AG09319 (cell line): ENCODE measurements around the gene YES1.

Source experiments
- DNase-seq: peaks from one replicate; pipeline ENCODE4 v3.0.0-alpha.2; 2010; ENCODE audit warnings: low read depth; ENCODE audit errors: extremely low read depth
- CTCF ChIP-seq: IDR thresholded peaks from 2 replicates; pipeline ENCODE4 v1.5.1; 2011; ENCODE audit warnings: low read depth, mild to moderate bottlenecking, inconsistent platforms, low read length, moderate library complexity

Gene YES1

DNA sequence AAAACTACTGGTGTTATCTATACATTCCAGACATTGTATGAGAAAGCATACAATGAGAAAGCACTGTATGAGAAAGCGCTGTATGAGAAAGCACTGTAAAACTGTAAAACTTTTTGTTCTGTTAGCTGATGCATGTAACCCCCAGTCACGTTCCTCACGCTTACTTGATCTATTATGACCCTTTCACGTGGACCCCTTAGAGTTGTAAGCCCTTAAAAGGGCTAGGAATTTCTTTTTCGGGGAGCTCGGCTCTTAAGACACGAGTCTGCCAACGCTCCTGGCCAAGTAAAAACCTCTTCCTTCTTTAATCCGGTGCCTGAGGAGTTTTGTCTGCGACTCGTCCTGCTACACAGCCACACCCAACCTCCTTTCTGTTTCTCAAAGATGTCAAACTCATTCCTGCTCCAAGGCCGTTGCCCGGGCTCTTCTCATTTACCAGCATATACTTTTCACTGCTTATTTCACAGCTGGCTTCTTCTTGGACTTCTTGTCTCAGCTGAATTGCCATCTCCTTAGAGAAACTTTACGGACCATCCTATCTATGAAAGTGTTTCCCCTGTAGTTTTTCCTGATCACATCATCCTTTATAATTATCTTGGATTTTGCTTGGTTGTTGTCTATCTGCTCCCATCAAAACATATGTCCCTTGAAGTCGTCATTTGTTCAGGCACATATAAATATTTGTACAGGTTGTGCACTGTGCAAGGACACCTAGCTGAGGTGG lies 29.8 kb upstream of the YES1 start:
- no peak for DNase-seq
- TF ChIP-seq CTCF, result no peak

GRCh38 chr18:840516-840915 lies 28.5 kb upstream of the YES1 start:
- no peak for TF ChIP-seq CTCF

DNA sequence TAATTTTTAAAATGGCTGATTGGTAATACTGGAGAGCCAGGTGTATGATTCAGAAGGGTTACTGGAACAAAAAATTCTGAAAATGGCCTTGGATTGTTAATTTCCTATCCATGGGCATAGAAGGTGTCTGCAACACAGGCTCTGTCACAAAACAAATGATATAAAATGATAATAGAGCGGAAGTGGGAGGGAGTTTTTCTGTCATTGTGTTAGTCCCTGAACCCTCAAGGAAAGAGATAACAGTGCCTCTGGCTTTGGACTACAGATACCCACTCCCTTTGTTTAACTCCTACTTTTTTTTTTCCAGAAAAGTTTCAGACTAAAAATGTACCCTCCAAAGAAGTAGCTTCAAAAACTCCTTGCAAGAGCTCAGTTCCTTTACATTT lies 28.0 kb upstream of the YES1 start:
- no peak for DNase-seq

More at GRCh38 chr18:840516-840915, 28.5 kb upstream of the YES1 start:
- no peak for DNase-seq

GRCh38 chr18:839224-840022 lies 27.4 kb upstream of the YES1 start:
- peak; percentile 73 for DNase-seq
- peak; percentile 99 for TF ChIP-seq CTCF

More for the DNA sequence above, 28.0 kb upstream of the YES1 start:
- TF ChIP-seq CTCF, result no peak

GRCh38 chr18:837922-838321 lies 25.9 kb upstream of the YES1 start:
- DNase-seq, result no peak

DNA sequence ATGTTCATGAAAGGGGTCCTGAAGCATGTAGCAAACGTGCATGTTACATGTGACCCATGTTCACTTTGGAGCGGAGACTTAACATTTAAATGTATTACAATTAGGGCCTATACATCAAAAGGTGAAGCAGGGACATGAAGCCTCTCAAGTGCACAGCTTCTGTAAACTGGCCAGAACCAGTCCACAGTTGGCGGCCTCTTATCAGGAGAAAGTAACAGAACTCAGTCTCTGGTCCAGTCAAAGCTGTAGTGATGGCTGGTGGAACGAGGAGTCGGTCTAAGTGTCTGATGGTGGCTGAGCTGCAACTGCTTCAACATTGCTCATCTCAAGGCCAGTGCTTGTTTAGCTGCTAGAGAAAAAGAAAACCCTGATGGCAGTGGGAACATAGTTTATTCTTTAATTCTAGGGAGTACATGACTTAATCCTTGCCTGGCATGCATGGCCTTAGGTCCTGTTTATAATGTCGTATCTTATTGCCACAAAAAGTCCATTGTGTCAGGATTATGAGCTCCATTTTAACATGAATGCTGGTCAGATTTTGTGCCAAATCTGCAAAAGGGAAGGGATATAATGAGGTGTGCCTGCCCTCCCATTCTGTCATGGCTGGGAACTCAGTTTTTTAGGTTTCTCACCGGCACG lies 22.2 kb upstream of the YES1 start:
- no peak for TF ChIP-seq CTCF
- no peak for DNase-seq

More at GRCh38 chr18:837922-838321, 25.9 kb upstream of the YES1 start:
- no peak for TF ChIP-seq CTCF

DNA sequence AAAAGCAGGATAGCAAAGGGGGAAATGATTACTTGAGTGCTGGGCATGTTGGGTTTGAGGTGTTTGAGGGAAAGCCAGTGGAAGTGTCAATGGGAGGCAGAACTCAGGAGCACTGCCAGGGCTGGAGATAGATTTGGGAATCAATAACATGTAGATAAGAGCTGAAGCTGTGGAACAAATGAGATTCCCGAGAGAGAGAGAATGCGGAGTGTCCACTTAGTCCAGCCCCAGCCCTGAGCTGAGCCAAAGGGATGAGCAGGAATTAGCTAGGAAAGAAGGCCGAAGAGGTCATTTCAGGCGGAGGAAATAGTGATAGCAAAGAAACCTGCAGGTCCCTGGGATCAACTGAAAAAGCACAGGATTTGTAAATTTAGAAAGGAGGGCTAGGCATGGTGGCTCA lies 21.2 kb upstream of the YES1 start:
- TF ChIP-seq CTCF, result no peak
- no peak for DNase-seq
